GM23338 (cell line): ENCODE data around the gene MAPK11. TPM values are rescaled to one million over a fixed set of nuclear protein-coding genes. Genes with fewer than 3 reads are reported as not detected.

Experiments used
- ATAC-seq: fragments of 200-7000 bp; cut with Tn5 transposase; 3 replicates; pipeline ENCODE4 v1.9.1; 2020
- DNase-seq: peaks from one replicate; pipeline ENCODE4 v3.0.0-alpha.2; 2015; ENCODE audit warnings: low spot score
- H2AFZ ChIP-seq: fragments of 200-600 bp; sonication (generic); 2 replicates; pipeline ENCODE4 v1.8.0; 2016; ENCODE audit warnings: antibody characterized with exemption, mild to moderate bottlenecking, moderate library complexity
- H3F3A ChIP-seq: fragments of 200-600 bp; sonication (generic); replicated peaks from 2 replicates; pipeline ENCODE4 v1.8.0; 2017; ENCODE audit warnings: antibody characterized with exemption, mixed run types, low read depth
- H3K27ac ChIP-seq: fragments of 200-600 bp; sonication (generic); 2 replicates; pipeline ENCODE4 v1.6.1; 2016; ENCODE audit warnings: low read depth
- H3K27me3 ChIP-seq: fragments of 200-600 bp; sonication (generic); 2 replicates; pipeline ENCODE4 v1.8.0; 2016; ENCODE audit warnings: mild to moderate bottlenecking, mixed run types, moderate library complexity; ENCODE audit not compliant: insufficient read depth
- H3K36me3 ChIP-seq: fragments of 200-600 bp; sonication (generic); 2 replicates; pipeline ENCODE4 v1.8.0; 2016; ENCODE audit warnings: mild to moderate bottlenecking; ENCODE audit not compliant: insufficient read depth
- H3K4me1 ChIP-seq: fragments of 200-600 bp; sonication (generic); 2 replicates; pipeline ENCODE4 v1.8.0; 2016; ENCODE audit warnings: mild to moderate bottlenecking, moderate library complexity; ENCODE audit not compliant: insufficient read depth
- H3K4me2 ChIP-seq: fragments of 200-600 bp; sonication (generic); 2 replicates; pipeline ENCODE4 v1.7.1; 2017; ENCODE audit warnings: mixed run types
- H3K4me3 ChIP-seq: fragments of 200-600 bp; sonication (generic); 2 replicates; pipeline ENCODE4 v1.6.1; 2016; ENCODE audit warnings: mixed run types
- H3K79me2 ChIP-seq: fragments of 200-600 bp; sonication (generic); replicated peaks from 2 replicates; pipeline ENCODE4 v1.8.0; 2017; ENCODE audit warnings: mild to moderate bottlenecking; ENCODE audit not compliant: insufficient read depth
- H3K9me2 ChIP-seq: fragments of 200-600 bp; sonication (generic); 2 replicates; pipeline ENCODE4 v1.8.0; 2017; ENCODE audit not compliant: insufficient read depth
- H4K20me1 ChIP-seq: fragments of 200-600 bp; sonication (generic); replicated peaks from 2 replicates; pipeline ENCODE4 v1.8.0; 2017; ENCODE audit warnings: mild to moderate bottlenecking; ENCODE audit not compliant: insufficient read depth
- H3K27ac Mint-ChIP-seq: 2 replicates; pipeline ENCODE4 v1.8.0; 2020; ENCODE audit warnings: inconsistent platforms, mild to moderate bottlenecking, moderate library complexity, mixed read lengths
- H3K27me3 Mint-ChIP-seq: 3 replicates; pipeline ENCODE4 v1.8.0; 2022; ENCODE audit warnings: low read depth, mild to moderate bottlenecking, moderate library complexity, mixed read lengths, inconsistent platforms; ENCODE audit not compliant: insufficient read depth, poor library complexity
- H3K36me3 Mint-ChIP-seq: 3 replicates; pipeline ENCODE4 v1.8.0; 2021; ENCODE audit warnings: low read depth, mild to moderate bottlenecking, inconsistent platforms, moderate library complexity, mixed read lengths
- H3K4me1 Mint-ChIP-seq: 3 replicates; pipeline ENCODE4 v1.8.0; 2020; ENCODE audit warnings: mild to moderate bottlenecking, inconsistent platforms, mixed read lengths
- H3K4me3 Mint-ChIP-seq: 3 replicates; pipeline ENCODE4 v1.8.0; 2021; ENCODE audit warnings: moderate library complexity, mild to moderate bottlenecking, inconsistent platforms, mixed read lengths
- H3K9me3 Mint-ChIP-seq: 3 replicates; pipeline ENCODE4 v1.8.0; 2020; ENCODE audit warnings: moderate library complexity, mild to moderate bottlenecking, inconsistent platforms, mixed read lengths
- CREB1 ChIP-seq: fragments of 250-450 bp; sonication (Bioruptor Pico); IDR thresholded peaks from 2 replicates; pipeline ENCODE4 v1.5.0; 2020; ENCODE audit warnings: low read depth, mild to moderate bottlenecking, moderate library complexity
- EZH2 ChIP-seq: fragments of 200-600 bp; sonication (generic); IDR thresholded peaks from one replicate; pipeline ENCODE4 v1.8.0; 2017; ENCODE audit warnings: antibody characterized with exemption, mild to moderate bottlenecking, low read depth; ENCODE audit not compliant: unreplicated experiment
- EZH2phosphoT487 ChIP-seq: fragments of 200-600 bp; sonication (generic); IDR thresholded peaks from one replicate; pipeline ENCODE4 v1.8.1; 2018; ENCODE audit warnings: antibody characterized with exemption; ENCODE audit not compliant: unreplicated experiment
- JUNB ChIP-seq: IDR thresholded peaks from one replicate; pipeline ENCODE4 v1.6.1; 2016; ENCODE audit warnings: antibody characterized with exemption; ENCODE audit not compliant: unreplicated experiment
- NANOG ChIP-seq: IDR thresholded peaks from 2 replicates; pipeline ENCODE4 v1.6.1; 2016; ENCODE audit warnings: antibody characterized with exemption, borderline replicate concordance
- POLR2AphosphoS5 ChIP-seq: IDR thresholded peaks from 2 replicates; pipeline ENCODE4 v1.6.1; 2016; ENCODE audit warnings: antibody characterized with exemption, low read depth
- STAT1 ChIP-seq: IDR thresholded peaks from one replicate; pipeline ENCODE4 v1.6.1; 2016; ENCODE audit warnings: antibody characterized with exemption; ENCODE audit not compliant: unreplicated experiment
- ZNF114 ChIP-seq: fragments of 250-450 bp; sonication (Bioruptor Pico); IDR thresholded peaks from 2 replicates; pipeline ENCODE4 v1.5.0; 2020; ENCODE audit warnings: mild to moderate bottlenecking, moderate library complexity
- ZNF331 ChIP-seq: fragments of 250-450 bp; sonication (Bioruptor Pico); IDR thresholded peaks from 2 replicates; pipeline ENCODE4 v1.5.0; 2020; ENCODE audit warnings: low read depth, mild to moderate bottlenecking, moderate library complexity
- polyA plus RNA-seq: library from polyadenylated mRNA; unstranded; fragments of >200 nt; fragmentation: Nextera tagmentation; extraction: Ambion mirVana; gene quantifications from 2 replicates; pipeline ENCODE4 v1.2.1, GENCODE V29; 2016
- total RNA-seq: library from RNA; depleted of rRNA; stranded (reverse); fragments of >200 nt; shearing (Covaris generic); gene quantifications from 2 replicates; pipeline ENCODE4 v1.2.3, GENCODE V29; 2014
- TF ChIP-seq, protein P1 (sequence below): IDR thresholded peaks from 2 replicates; pipeline ENCODE4 v1.6.1; 2016; ENCODE audit warnings: antibody characterized with exemption
- TF ChIP-seq, protein P2 (sequence below): fragments of 250-450 bp; sonication (Bioruptor Pico); IDR thresholded peaks from 2 replicates; pipeline ENCODE4 v1.5.0; 2020; ENCODE audit warnings: mild to moderate bottlenecking, moderate library complexity
- TF ChIP-seq, protein P3 (sequence below): IDR thresholded peaks from one replicate; pipeline ENCODE4 v1.6.1; 2018; ENCODE audit warnings: antibody characterized with exemption; ENCODE audit not compliant: unreplicated experiment
- TF ChIP-seq, protein P4 (sequence below), 2 experiments: fragments of 200-600 bp in 1 of 2; sonication (generic) in 1 of 2; conservative IDR thresholded peaks; 2 replicates each; pipeline versions ENCODE4 v1.5.1 to v1.6.1; 2016 to 2017; ENCODE audit warnings: antibody characterized with exemption in 2 of 2, low read depth in 2 of 2, mild to moderate bottlenecking in 2 of 2, moderate library complexity in 1 of 2

The MAPK11 gene
- total and polyA plus RNA-seq, 2 experiments from 2014 or later: 0.34 to 1.9 TPM

DNA sequence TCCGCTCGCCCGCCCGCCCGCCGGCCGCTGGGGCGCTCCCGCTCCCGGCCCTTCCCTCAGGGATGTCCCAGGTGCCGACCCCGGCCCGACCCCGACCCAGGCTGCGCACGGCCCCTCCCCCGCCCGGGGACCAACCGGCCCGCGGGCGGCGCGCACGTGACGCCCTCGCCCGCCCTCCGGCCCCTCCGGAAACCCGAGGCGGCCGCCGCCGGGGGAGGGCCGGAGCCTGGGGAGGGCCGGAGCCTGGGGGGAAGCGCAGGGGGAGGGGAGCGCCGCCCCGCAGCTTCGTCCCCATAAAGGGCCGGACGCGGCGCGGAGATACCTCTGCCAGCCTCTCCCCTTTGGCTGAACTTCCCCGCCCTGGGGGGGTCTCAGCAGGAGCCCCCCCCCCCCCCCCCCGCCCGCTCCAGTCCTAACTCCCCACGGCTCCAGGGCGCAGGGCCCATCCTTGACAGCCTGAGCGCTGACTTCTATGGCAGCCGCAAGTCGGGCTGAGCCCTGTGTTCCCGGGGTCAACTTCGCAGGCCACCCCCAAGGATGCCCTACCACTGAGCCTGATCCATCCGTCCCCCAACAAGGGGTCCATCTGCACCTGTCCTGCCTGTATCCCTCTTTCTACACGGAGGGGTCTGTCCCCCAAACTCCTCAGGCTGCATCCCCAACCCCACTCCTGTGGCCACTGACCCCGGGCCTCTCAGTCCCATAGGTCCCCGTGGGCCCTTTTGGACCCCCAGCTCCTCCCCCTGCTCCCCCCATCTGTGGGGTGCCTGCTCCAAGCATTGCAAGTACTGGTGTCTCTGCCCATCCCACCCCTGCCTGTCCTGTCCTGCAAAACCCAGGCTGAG, 8.3 kb downstream of the MAPK11 start, which contains the start of gene MAPK12:
TSS of gene MAPK12 (minus strand) at position 69 of the 845 bp plus-strand sequence. CDS start 174 bp downstream, outside the sequence.
- H3K4me3 Mint-ChIP-seq: peak within 1 kb of the TSS; percentile 68
- 0 out of 2 replicates have a peak within 1 kb of the TSS, but pooled peaks have one; percentile 72 for H2AFZ ChIP-seq
- TF ChIP-seq POLR2AphosphoS5: no peak
- TF ChIP-seq NANOG: no peak
- TF ChIP-seq ZNF114 (CRISPR knock-in tag): no peak
- no peak for TF ChIP-seq EZH2phosphoT487
- TF ChIP-seq ZNF331 (CRISPR knock-in tag): no peak
- TF ChIP-seq EZH2: no peak
- no peak for TF ChIP-seq JUNB
- no peak for TF ChIP-seq STAT1
- TF ChIP-seq, protein P1, sequence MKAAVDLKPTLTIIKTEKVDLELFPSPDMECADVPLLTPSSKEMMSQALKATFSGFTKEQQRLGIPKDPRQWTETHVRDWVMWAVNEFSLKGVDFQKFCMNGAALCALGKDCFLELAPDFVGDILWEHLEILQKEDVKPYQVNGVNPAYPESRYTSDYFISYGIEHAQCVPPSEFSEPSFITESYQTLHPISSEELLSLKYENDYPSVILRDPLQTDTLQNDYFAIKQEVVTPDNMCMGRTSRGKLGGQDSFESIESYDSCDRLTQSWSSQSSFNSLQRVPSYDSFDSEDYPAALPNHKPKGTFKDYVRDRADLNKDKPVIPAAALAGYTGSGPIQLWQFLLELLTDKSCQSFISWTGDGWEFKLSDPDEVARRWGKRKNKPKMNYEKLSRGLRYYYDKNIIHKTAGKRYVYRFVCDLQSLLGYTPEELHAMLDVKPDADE: no peak
- TF ChIP-seq, protein P2, sequence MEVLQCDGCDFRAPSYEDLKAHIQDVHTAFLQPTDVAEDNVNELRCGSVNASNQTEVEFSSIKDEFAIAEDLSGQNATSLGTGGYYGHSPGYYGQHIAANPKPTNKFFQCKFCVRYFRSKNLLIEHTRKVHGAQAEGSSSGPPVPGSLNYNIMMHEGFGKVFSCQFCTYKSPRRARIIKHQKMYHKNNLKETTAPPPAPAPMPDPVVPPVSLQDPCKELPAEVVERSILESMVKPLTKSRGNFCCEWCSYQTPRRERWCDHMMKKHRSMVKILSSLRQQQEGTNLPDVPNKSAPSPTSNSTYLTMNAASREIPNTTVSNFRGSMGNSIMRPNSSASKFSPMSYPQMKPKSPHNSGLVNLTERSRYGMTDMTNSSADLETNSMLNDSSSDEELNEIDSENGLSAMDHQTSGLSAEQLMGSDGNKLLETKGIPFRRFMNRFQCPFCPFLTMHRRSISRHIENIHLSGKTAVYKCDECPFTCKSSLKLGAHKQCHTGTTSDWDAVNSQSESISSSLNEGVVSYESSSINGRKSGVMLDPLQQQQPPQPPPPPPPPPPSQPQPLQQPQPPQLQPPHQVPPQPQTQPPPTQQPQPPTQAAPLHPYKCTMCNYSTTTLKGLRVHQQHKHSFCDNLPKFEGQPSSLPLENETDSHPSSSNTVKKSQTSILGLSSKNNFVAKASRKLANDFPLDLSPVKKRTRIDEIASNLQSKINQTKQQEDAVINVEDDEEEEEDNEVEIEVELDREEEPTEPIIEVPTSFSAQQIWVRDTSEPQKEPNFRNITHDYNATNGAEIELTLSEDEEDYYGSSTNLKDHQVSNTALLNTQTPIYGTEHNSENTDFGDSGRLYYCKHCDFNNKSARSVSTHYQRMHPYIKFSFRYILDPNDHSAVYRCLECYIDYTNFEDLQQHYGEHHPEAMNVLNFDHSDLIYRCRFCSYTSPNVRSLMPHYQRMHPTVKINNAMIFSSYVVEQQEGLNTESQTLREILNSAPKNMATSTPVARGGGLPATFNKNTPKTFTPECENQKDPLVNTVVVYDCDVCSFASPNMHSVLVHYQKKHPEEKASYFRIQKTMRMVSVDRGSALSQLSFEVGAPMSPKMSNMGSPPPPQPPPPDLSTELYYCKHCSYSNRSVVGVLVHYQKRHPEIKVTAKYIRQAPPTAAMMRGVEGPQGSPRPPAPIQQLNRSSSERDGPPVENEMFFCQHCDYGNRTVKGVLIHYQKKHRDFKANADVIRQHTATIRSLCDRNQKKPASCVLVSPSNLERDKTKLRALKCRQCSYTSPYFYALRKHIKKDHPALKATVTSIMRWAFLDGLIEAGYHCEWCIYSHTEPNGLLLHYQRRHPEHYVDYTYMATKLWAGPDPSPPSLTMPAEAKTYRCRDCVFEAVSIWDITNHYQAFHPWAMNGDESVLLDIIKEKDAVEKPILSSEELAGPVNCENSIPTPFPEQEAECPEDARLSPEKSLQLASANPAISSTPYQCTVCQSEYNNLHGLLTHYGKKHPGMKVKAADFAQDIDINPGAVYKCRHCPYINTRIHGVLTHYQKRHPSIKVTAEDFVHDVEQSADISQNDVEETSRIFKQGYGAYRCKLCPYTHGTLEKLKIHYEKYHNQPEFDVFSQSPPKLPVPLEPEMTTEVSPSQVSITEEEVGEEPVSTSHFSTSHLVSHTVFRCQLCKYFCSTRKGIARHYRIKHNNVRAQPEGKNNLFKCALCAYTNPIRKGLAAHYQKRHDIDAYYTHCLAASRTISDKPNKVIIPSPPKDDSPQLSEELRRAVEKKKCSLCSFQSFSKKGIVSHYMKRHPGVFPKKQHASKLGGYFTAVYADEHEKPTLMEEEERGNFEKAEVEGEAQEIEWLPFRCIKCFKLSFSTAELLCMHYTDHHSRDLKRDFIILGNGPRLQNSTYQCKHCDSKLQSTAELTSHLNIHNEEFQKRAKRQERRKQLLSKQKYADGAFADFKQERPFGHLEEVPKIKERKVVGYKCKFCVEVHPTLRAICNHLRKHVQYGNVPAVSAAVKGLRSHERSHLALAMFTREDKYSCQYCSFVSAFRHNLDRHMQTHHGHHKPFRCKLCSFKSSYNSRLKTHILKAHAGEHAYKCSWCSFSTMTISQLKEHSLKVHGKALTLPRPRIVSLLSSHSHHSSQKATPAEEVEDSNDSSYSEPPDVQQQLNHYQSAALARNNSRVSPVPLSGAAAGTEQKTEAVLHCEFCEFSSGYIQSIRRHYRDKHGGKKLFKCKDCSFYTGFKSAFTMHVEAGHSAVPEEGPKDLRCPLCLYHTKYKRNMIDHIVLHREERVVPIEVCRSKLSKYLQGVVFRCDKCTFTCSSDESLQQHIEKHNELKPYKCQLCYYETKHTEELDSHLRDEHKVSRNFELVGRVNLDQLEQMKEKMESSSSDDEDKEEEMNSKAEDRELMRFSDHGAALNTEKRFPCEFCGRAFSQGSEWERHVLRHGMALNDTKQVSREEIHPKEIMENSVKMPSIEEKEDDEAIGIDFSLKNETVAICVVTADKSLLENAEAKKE: no peak
- TF ChIP-seq, protein P3, sequence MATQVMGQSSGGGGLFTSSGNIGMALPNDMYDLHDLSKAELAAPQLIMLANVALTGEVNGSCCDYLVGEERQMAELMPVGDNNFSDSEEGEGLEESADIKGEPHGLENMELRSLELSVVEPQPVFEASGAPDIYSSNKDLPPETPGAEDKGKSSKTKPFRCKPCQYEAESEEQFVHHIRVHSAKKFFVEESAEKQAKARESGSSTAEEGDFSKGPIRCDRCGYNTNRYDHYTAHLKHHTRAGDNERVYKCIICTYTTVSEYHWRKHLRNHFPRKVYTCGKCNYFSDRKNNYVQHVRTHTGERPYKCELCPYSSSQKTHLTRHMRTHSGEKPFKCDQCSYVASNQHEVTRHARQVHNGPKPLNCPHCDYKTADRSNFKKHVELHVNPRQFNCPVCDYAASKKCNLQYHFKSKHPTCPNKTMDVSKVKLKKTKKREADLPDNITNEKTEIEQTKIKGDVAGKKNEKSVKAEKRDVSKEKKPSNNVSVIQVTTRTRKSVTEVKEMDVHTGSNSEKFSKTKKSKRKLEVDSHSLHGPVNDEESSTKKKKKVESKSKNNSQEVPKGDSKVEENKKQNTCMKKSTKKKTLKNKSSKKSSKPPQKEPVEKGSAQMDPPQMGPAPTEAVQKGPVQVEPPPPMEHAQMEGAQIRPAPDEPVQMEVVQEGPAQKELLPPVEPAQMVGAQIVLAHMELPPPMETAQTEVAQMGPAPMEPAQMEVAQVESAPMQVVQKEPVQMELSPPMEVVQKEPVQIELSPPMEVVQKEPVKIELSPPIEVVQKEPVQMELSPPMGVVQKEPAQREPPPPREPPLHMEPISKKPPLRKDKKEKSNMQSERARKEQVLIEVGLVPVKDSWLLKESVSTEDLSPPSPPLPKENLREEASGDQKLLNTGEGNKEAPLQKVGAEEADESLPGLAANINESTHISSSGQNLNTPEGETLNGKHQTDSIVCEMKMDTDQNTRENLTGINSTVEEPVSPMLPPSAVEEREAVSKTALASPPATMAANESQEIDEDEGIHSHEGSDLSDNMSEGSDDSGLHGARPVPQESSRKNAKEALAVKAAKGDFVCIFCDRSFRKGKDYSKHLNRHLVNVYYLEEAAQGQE: no peak
- no peak for TF ChIP-seq CREB1 (CRISPR knock-in tag)
- TF ChIP-seq, protein P4, sequence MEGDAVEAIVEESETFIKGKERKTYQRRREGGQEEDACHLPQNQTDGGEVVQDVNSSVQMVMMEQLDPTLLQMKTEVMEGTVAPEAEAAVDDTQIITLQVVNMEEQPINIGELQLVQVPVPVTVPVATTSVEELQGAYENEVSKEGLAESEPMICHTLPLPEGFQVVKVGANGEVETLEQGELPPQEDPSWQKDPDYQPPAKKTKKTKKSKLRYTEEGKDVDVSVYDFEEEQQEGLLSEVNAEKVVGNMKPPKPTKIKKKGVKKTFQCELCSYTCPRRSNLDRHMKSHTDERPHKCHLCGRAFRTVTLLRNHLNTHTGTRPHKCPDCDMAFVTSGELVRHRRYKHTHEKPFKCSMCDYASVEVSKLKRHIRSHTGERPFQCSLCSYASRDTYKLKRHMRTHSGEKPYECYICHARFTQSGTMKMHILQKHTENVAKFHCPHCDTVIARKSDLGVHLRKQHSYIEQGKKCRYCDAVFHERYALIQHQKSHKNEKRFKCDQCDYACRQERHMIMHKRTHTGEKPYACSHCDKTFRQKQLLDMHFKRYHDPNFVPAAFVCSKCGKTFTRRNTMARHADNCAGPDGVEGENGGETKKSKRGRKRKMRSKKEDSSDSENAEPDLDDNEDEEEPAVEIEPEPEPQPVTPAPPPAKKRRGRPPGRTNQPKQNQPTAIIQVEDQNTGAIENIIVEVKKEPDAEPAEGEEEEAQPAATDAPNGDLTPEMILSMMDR (conservative IDR thresholded peaks at IDR 0.05; ENCODE audit: low read depth in 2 of 2): no peak
- no peaks in the 10 kb centered on the region for H3K79me2 ChIP-seq
- DNase-seq (peak; percentile 79), ATAC-seq (peak; percentile 48)
- no peaks in the 10 kb centered on the region for H3K9me3 Mint-ChIP-seq
- peaks cover 6% of the 10 kb centered on the region; the same call in 2 of the 3 replicates for H3K4me1 Mint-ChIP-seq
- H3K27me3 ChIP-seq: peaks cover 32% of the 10 kb centered on the region
- H3K9me2 ChIP-seq: no peaks in the 10 kb centered on the region
- no peak within 1 kb of the TSS for H3K27ac ChIP-seq
- H3K36me3 ChIP-seq: no peaks in the 10 kb centered on the region
- H3K27me3 Mint-ChIP-seq: peaks cover 32% of the 10 kb centered on the region
- peak within 1 kb of the TSS; percentile 82 for H3K4me2 ChIP-seq
- no peaks in the 10 kb centered on the region for H3F3A ChIP-seq
- no peak within 1 kb of the TSS for H3K27ac Mint-ChIP-seq
- H4K20me1 ChIP-seq: no peaks in the 10 kb centered on the region
- peak within 1 kb of the TSS; percentile 64 for H3K4me3 ChIP-seq
- H3K36me3 Mint-ChIP-seq: no peaks in the 10 kb centered on the region
- H3K4me1 ChIP-seq: peaks cover 7% of the 10 kb centered on the region
